ENCODE data around the gene AFAP1.

Gene AFAP1

DNA sequence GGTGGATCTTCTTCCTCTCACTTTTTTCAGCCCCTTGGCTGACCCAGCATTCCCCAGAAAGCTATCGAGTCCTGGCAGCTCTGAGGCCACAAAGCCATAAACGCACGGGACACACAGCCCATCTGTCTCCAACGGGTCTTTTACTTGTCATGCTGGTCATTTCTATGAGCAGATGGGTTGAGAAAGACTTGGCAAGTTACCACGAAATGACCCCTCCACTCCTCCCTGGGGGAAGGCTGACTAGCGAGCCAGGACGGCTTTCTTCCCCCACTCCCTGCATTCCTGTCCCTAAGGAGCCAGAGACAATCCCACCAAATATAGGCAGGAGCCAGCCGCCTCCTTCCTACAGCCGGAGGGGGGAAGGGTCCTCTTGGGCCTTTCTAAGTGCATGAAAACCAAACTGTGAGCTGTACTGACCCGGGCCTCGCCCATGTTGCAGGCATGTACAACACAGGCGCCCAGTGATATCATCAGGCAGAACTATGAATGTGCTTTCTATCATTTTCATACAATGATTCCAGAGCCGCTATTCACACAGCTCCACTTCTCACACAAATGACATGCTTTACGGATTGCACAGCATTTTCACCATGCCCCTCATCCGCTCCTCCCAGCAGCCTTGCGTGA, 28.6 kb downstream of the AFAP1 start:
- H4K20me1 ChIP-seq (ENCODE audit: insufficient read depth, low read length, poor library complexity, severe bottlenecking), result no peaks in the 10 kb centered on the region
- no peak overlapping the region for H3K9ac ChIP-seq (ENCODE audit: low read depth, low read length, poor library complexity, severe bottlenecking)
- no peaks in the 10 kb centered on the region for H3K36me3 ChIP-seq (ENCODE audit: insufficient read depth, low read length)
- H3K27me3 ChIP-seq (ENCODE audit: insufficient read depth, low read length, poor library complexity, severe bottlenecking), result no peaks in the 10 kb centered on the region
- H3K9me2 ChIP-seq (replicated peaks; ENCODE audit: low read depth, low read length), result no peaks in the 10 kb centered on the region
- no peaks in the 10 kb centered on the region for H3K4me1 ChIP-seq (ENCODE audit: insufficient read depth, low read length, poor library complexity, severe bottlenecking)
- TF ChIP-seq EZH2phosphoT487 (IDR thresholded peaks at IDR 0.05; ENCODE audit: borderline replicate concordance) (no peak), CTCF (conservative IDR thresholded peaks at IDR 0.05; ENCODE audit: low read length) (no peak)
- H2AFZ ChIP-seq (ENCODE audit: low read length), result no peak overlapping the region
- H3K4me2 ChIP-seq (ENCODE audit: low read depth, low read length, poor library complexity, severe bottlenecking), result no peak overlapping the region
- no peaks in the 10 kb centered on the region for H3K79me2 ChIP-seq (ENCODE audit: insufficient read depth, low read length)
- no peaks in the 10 kb centered on the region for H3F3A ChIP-seq (ENCODE audit: low read depth)
- no peak overlapping the region for H3K4me3 ChIP-seq (ENCODE audit: low read length, poor library complexity, severe bottlenecking)
- no peaks in the 10 kb centered on the region; the same call in 1 of the 2 replicates for H3K9me3 ChIP-seq (ENCODE audit: insufficient read depth, low read depth, low read length)

DNA sequence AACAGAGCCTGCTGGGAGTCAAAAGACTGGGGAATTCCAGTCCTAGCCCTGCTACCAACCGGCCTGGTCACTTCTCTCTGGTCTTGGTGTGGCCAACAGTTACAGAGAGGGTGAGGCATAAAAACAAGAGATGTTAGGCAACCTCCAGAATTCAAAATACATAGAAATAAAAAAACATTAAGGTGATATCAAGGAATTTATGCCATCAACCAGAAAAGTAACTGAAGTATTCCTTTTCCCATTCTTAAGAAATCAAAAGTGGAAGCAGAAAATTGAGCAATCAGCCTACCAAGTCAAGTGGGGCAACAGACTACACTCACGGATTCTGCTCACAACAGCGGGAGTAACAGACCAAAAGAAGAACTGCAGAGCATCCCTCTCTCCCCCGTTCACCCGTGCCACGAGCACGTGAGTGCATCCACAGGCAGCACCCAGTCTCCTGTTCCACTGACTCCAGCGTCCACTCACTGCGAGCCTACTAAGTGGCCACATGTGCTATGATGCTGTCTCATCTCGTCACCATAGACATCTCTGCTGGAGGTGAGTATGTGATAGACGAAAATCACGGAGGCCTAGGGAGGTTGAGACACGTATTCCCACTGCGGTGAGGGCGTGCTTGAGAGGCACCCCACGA, 29.3 kb downstream of the AFAP1 start:
- no peaks in the 10 kb centered on the region for H3F3A ChIP-seq (ENCODE audit: low read depth)
- H3K36me3 ChIP-seq (ENCODE audit: insufficient read depth, low read length), result no peaks in the 10 kb centered on the region
- H3K4me3 ChIP-seq (ENCODE audit: low read length, poor library complexity, severe bottlenecking), result no peak overlapping the region
- H3K4me2 ChIP-seq (ENCODE audit: low read depth, low read length, poor library complexity, severe bottlenecking), result no peak overlapping the region
- H3K9me3 ChIP-seq (ENCODE audit: insufficient read depth, low read depth, low read length), result no peaks in the 10 kb centered on the region; the same call in 1 of the 2 replicates
- no peaks in the 10 kb centered on the region for H3K79me2 ChIP-seq (ENCODE audit: insufficient read depth, low read length)
- no peak overlapping the region for H2AFZ ChIP-seq (ENCODE audit: low read length)
- no peaks in the 10 kb centered on the region for H3K4me1 ChIP-seq (ENCODE audit: insufficient read depth, low read length, poor library complexity, severe bottlenecking)
- no peak overlapping the region for H3K9ac ChIP-seq (ENCODE audit: low read depth, low read length, poor library complexity, severe bottlenecking)
- no peaks in the 10 kb centered on the region for H4K20me1 ChIP-seq (ENCODE audit: insufficient read depth, low read length, poor library complexity, severe bottlenecking)
- no peaks in the 10 kb centered on the region for H3K9me2 ChIP-seq (replicated peaks; ENCODE audit: low read depth, low read length)
- no peak for TF ChIP-seq EZH2phosphoT487 (IDR thresholded peaks at IDR 0.05; ENCODE audit: borderline replicate concordance)
- TF ChIP-seq CTCF (conservative IDR thresholded peaks at IDR 0.05; ENCODE audit: low read length), result no peak
- H3K27me3 ChIP-seq (ENCODE audit: insufficient read depth, low read length, poor library complexity, severe bottlenecking), result no peaks in the 10 kb centered on the region

DNA sequence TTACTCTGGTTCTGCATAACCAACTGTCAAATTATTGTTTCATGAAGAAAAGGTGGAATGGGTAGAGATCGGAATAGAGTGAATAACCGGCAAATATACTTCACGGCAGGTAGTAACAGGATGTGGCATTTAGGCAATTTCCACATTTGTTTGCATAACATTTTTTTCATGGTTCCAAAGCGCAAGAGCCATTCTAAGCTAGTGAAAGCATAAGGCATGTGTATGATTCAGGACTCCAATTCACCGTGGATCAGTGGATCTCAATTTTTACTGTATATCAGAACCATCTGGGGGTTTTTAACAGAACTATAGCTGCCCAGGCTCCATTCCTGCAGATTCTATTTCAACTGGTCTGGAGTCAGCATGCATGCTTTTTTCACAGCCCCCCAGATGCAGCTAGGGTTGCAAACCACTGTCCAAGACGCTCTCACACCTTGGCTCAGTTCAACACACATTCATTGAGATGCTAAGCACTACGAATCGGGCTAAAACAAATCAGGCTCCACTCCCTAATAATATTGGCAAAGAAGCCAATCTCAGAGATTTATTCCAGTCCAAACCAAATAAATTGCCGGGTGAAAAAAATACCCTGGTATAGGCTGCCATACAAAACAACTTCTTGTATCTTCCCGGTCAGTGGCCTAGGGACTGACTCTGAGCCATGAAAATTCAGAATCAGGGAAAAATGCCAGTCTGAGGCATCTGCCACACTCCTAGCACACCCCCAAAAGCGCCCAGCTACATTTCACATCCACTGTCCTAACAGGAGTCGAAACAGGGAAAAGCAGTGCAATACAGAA, 30.0 kb downstream of the AFAP1 start:
- H3K36me3 ChIP-seq (ENCODE audit: insufficient read depth, low read length), result no peaks in the 10 kb centered on the region
- no peak overlapping the region for H3K9ac ChIP-seq (ENCODE audit: low read depth, low read length, poor library complexity, severe bottlenecking)
- no peaks in the 10 kb centered on the region for H3K9me2 ChIP-seq (replicated peaks; ENCODE audit: low read depth, low read length)
- no peaks in the 10 kb centered on the region for H4K20me1 ChIP-seq (ENCODE audit: insufficient read depth, low read length, poor library complexity, severe bottlenecking)
- no peak overlapping the region for H2AFZ ChIP-seq (ENCODE audit: low read length)
- no peaks in the 10 kb centered on the region for H3K27me3 ChIP-seq (ENCODE audit: insufficient read depth, low read length, poor library complexity, severe bottlenecking)
- H3K4me1 ChIP-seq (ENCODE audit: insufficient read depth, low read length, poor library complexity, severe bottlenecking), result no peaks in the 10 kb centered on the region
- H3F3A ChIP-seq (ENCODE audit: low read depth), result no peaks in the 10 kb centered on the region
- H3K4me2 ChIP-seq (ENCODE audit: low read depth, low read length, poor library complexity, severe bottlenecking), result no peak overlapping the region
- no peak for TF ChIP-seq EZH2phosphoT487 (IDR thresholded peaks at IDR 0.05; ENCODE audit: borderline replicate concordance)
- no peak for TF ChIP-seq CTCF (conservative IDR thresholded peaks at IDR 0.05; ENCODE audit: low read length)
- no peaks in the 10 kb centered on the region for H3K79me2 ChIP-seq (ENCODE audit: insufficient read depth, low read length)
- no peak overlapping the region for H3K4me3 ChIP-seq (ENCODE audit: low read length, poor library complexity, severe bottlenecking)
- no peaks in the 10 kb centered on the region; the same call in 1 of the 2 replicates for H3K9me3 ChIP-seq (ENCODE audit: insufficient read depth, low read depth, low read length)

Data from Loucy (cell line).